WI38 (cell line): ENCODE measurements around the gene ITPKB.

Source experiments
- H3K4me3 ChIP-seq: 2 replicates; pipeline ENCODE4 v1.5.1; 2011; ENCODE audit warnings: low read depth, mild to moderate bottlenecking, control low read depth, low read length
- CTCF ChIP-seq: IDR thresholded peaks from 2 replicates; pipeline ENCODE4 v1.5.1; 2012; ENCODE audit warnings: low read depth, mild to moderate bottlenecking, control low read depth, low read length

Gene ITPKB

GRCh38 chr1:226717256-226717909 lies 21.7 kb downstream of the ITPKB start:
- no peak overlapping the region for H3K4me3 ChIP-seq
- TF ChIP-seq CTCF, result no peak

- TF ChIP-seq CTCF, result no peak
- no peak overlapping the region for H3K4me3 ChIP-seq
These were observed 22.5 kb downstream of the ITPKB start for GRCh38 chr1:226716577-226716976.

- H3K4me3 ChIP-seq, result no peak overlapping the region
- TF ChIP-seq CTCF, result no peak
These were observed 24.9 kb downstream of the ITPKB start for GRCh38 chr1:226714148-226714547.

GRCh38 chr1:226712742-226713419 lies 26.2 kb downstream of the ITPKB start:
- H3K4me3 ChIP-seq, result no peak overlapping the region
- TF ChIP-seq CTCF, result no peak

- no peak overlapping the region for H3K4me3 ChIP-seq
These were observed 26.9 kb downstream of the ITPKB start for GRCh38 chr1:226711976-226712741.

GRCh38 chr1:226710501-226710900 lies 28.6 kb downstream of the ITPKB start:
- no peak overlapping the region for H3K4me3 ChIP-seq
- TF ChIP-seq CTCF, result no peak

More at GRCh38 chr1:226711976-226712741, 26.9 kb downstream of the ITPKB start:
- no peak for TF ChIP-seq CTCF

GRCh38 chr1:226709953-226710352 lies 29.1 kb downstream of the ITPKB start:
- TF ChIP-seq CTCF, result no peak
- H3K4me3 ChIP-seq, result no peak overlapping the region
